HG02943 (cell line): ENCODE results near the gene TRIAP1.

Experiments used
- ATAC-seq: cut with Tn5 transposase; IDR thresholded peaks from one replicate; pipeline ENCODE4 v1.9.1; 2021; ENCODE audit warnings: mild to moderate bottlenecking, low read depth, moderate library complexity; ENCODE audit not compliant: unreplicated experiment

The TRIAP1 gene

DNA sequence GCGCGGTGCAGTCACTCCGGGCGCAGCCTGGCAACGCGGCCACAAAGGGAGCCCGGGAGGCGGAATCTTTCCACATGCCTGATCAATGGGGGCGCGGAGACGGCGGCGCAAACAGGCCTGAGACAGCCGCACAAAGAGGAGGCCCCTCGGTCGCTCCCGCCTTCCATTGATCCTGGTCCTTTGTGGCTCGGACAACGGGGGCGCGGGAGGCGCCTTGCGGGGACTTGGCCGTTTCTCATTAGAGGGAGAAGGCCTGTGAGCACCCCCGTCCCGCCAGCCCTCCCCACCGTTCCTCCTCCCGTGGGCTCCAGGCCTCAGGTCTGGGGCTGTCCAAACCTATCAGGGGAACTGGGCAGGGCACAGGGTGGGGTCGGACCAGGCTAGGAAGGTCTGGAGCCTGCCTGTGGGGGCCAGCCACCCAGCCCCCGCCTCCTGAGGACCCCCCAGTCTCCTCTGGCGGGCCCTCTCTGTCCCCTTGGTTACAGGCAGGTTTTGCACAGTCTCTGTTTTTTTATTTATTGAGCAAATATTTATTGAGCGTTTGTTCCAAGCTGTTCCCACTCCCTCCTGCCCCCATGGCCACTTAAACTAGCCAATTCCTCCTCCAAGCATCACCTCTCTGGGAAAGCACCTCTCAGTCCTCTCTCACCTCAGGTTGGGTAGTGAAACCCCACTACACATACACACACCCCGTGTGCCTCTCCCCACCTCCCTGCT, 48.2 kb downstream of the TRIAP1 start:
- no peak for ATAC-seq

DNA sequence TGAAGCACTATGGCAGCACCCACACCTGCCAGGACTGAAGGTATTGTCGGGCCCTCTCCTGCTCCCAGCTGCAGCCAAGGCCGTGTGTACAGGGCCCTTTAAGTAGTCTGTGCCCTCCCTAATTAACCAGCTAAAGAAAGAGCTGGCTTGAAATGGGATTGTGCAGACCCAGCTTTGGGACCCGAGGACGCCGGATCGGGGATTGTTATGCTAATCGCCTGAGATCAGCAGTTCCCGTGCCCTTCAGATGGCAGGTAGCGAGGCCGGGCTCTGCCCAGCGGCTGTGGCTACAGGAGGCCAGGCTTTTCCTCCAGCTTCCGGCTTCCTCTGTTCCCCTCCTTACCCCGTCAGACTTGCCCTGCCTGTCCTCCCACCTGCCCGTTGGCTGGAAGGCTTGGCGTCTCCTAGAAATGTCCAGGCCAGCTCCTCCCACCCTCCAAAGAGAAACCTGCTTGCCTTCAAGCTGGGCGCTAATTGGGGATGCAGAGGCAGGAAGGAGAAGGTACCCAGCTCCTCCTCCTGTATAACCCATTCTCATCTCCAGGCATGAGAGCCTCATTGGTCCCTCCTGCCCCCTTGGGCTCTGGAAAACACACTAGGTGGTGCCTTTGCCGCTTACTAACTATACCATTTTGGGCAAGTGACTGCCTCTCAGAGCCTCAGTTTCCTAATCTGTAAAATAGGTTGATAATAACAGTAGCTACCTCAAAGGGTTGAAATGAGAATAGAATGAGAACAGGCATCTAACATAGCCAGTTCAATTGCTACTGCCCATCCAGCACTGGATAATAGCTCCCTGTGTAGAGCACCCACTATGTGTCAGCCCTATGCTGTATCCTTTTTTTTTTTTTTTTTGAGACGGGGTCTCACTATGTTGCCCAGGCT, 51.5 kb downstream of the TRIAP1 start:
- ATAC-seq = no peak
